Testis (tissue), 3 donors: Measurements from ENCODE around the gene PPIL6. TPM values are rescaled to one million over a fixed set of nuclear protein-coding genes. Genes with fewer than 3 reads are reported as not detected.
A peak's percentile ranks its signal among the peaks of the same experiment; 100 is the strongest.

Experiments
- DNase-seq: peaks from one replicate; pipeline ENCODE4 v3.0.0-alpha.2; 2019
- H3K27ac ChIP-seq, 2 donors: fragments of 200-600 bp; sonication (generic); one replicate each; pipeline ENCODE4 v1.5.1; 2019
- H3K27me3 ChIP-seq: fragments of 200-600 bp; sonication (generic); one replicate; pipeline ENCODE4 v1.5.1; 2019
- H3K36me3 ChIP-seq: fragments of 200-600 bp; sonication (generic); one replicate; pipeline ENCODE4 v1.5.1; 2017; ENCODE audit warnings: low read depth; ENCODE audit errors: missing control alignments
- H3K4me1 ChIP-seq: fragments of 200-600 bp; sonication (generic); one replicate; pipeline ENCODE4 v1.5.1; 2019
- H3K4me3 ChIP-seq, 2 donors: fragments of 200-600 bp; sonication (generic); one replicate each; pipeline ENCODE4 v1.5.1; 2017 to 2019
- H3K9me3 ChIP-seq: fragments of 200-600 bp; sonication (generic); one replicate; pipeline ENCODE4 v1.5.1; 2017
- CTCF ChIP-seq, 3 experiments: fragments of 450-650 bp in 2 of 3; fragments of 200-600 bp in 1 of 3; sonication (generic) in 1 of 3; IDR thresholded peaks; one replicate each; pipeline ENCODE4 v1.5.1; 2016 to 2019; ENCODE audit warnings: antibody characterized with exemption in 3 of 3, mild to moderate bottlenecking in 2 of 3, moderate library complexity in 1 of 3
- POLR2A ChIP-seq: fragments of 450-650 bp; IDR thresholded peaks from one replicate; pipeline ENCODE4 v1.6.1; 2017; ENCODE audit warnings: antibody characterized with exemption, mild to moderate bottlenecking, moderate library complexity
- WGBS, 2 donors: methylation state at CpG; one replicate each; pipeline ENCODE4 v1.1.5; 2018; 5-methylcytosine and 5-hydroxymethylcytosine counted together
- intact Hi-C: fragments of 100-400 bp; cut with DNase I; formaldehyde crosslinking; loops from one replicate; pipeline ENCODE4 v1.15.1; 2023; ENCODE audit warnings: low total_unique reads
- polyA plus RNA-seq: library from polyadenylated mRNA; stranded (reverse); fragments of 350-450 nt; fragmentation: Illumina TruSeq; extraction: RNeasy Lipid Tissue Mini Kit (QIAGEN cat#74804); gene quantifications from one replicate; pipeline ENCODE4 v1.2.3, GENCODE V29; 2014; ENCODE audit warnings: low read depth, low replicate concordance; ENCODE audit not compliant: insufficient read depth
- total RNA-seq, 2 donors: library from RNA; depleted of rRNA; stranded (reverse); fragments of >200 nt; gene quantifications; one replicate each; pipeline ENCODE4 v1.2.3, GENCODE V29; 2016

PPIL6 gene
- total and polyA plus RNA-seq, 3 donors from 2014 or later = 15.2 to 54.6 (median 26.7) TPM

- intact Hi-C loops = no loop called here
- H3K4me3 ChIP-seq = peak overlapping the region in 1 of 2 donors; percentile 97
- TF ChIP-seq CTCF (IDR thresholded peaks at IDR 0.05) (no peak), POLR2A (no peak)
- H3K27ac ChIP-seq = peak overlapping the region in 1 of 2 donors; percentile 86
- H3K9me3 ChIP-seq = no peaks in the 10 kb centered on the region
- no peaks in the 10 kb centered on the region for H3K27me3 ChIP-seq
- H3K4me1 ChIP-seq = peaks cover 5% of the 10 kb centered on the region
- DNase-seq = no peak
- WGBS, 2 donors = 22 to 27% methylated on average over 3 of the region's 3 CpGs
- H3K36me3 ChIP-seq = no peaks in the 10 kb centered on the region
These were observed 43.7 kb upstream of the PPIL6 start for GRCh38 chr6:109484122-109484521.

GRCh38 chr6:109483735-109484057 is 43.3 kb upstream of the PPIL6 start:
- TF ChIP-seq CTCF (IDR thresholded peaks at IDR 0.05) (no peak), POLR2A (no peak)
- DNase-seq = no peak
- H3K4me3 ChIP-seq = peak overlapping the region; percentile 92 to 97
- peaks cover 5% of the 10 kb centered on the region for H3K4me1 ChIP-seq
- H3K27ac ChIP-seq = peak overlapping the region in 1 of 2 donors; percentile 86
- intact Hi-C loops = no loop called here
- H3K27me3 ChIP-seq = no peaks in the 10 kb centered on the region
- no peaks in the 10 kb centered on the region for H3K9me3 ChIP-seq
- H3K36me3 ChIP-seq = no peaks in the 10 kb centered on the region
- 2% methylated on average over 6 of the region's 6 CpGs for WGBS, 2 donors

GRCh38 chr6:109482905-109483734 is 42.7 kb upstream of the PPIL6 start, which contains the start of gene ZBTB24:
TSS of gene ZBTB24 (minus strand) at chr6:109483219. CDS start at chr6:109482026, 1,193 bp downstream.
- Histone ChIP-seq H3K4me1 (peaks cover 5% of the 10 kb centered on the region), H3K4me3 (peak within 1 kb of the TSS; percentile 92 to 97), H3K9me3 (no peaks in the 10 kb centered on the region), H3K27me3 (no peaks in the 10 kb centered on the region), H3K36me3 (no peaks in the 10 kb centered on the region), H3K27ac (peak within 1 kb of the TSS; percentile 71 to 86)
- intact Hi-C loops = no loop called here
- peak; percentile 92 for DNase-seq
- no peak for TF ChIP-seq POLR2A
- TF ChIP-seq CTCF (IDR thresholded peaks at IDR 0.05) = no peak
- 0 to 2% methylated on average over 7 to 26 of the region's 97 CpGs for WGBS, 2 donors

GRCh38 chr6:109480993-109481480 is 40.6 kb upstream of the PPIL6 start:
- Histone ChIP-seq H3K4me3 (no peak overlapping the region), H3K4me1 (peaks cover 8% of the 10 kb centered on the region)

GRCh38 chr6:109478841-109479624 is 38.6 kb upstream of the PPIL6 start:
- no peaks in the 10 kb centered on the region for H3K36me3 ChIP-seq
- DNase-seq = no peak
- H3K4me1 ChIP-seq = peaks cover 8% of the 10 kb centered on the region
- H3K27me3 ChIP-seq = no peaks in the 10 kb centered on the region
- intact Hi-C loops = no loop called here
- TF ChIP-seq POLR2A (no peak), CTCF (IDR thresholded peaks at IDR 0.05) (no peak)
- no peaks in the 10 kb centered on the region for H3K9me3 ChIP-seq
- H3K27ac ChIP-seq = no peak overlapping the region
- no peak overlapping the region for H3K4me3 ChIP-seq
- 88 to 93% methylated on average over 5 of the region's 5 CpGs for WGBS, 2 donors

More at GRCh38 chr6:109480993-109481480, 40.6 kb upstream of the PPIL6 start:
- whole genome bisulfite sequencing, 2 donors = 87 to 90% methylated on average over 7 of the region's 7 CpGs
- TF ChIP-seq POLR2A = no peak
- Histone ChIP-seq H3K9me3 (no peaks in the 10 kb centered on the region), H3K36me3 (no peaks in the 10 kb centered on the region), H3K27ac (no peak overlapping the region), H3K27me3 (no peaks in the 10 kb centered on the region)
- intact Hi-C loops = no loop called here
- DNase-seq = no peak
